Activated T-helper 1 cell treated with anti-CD3 and anti-CD28 coated beads, Interleukin-2, amount 50 U/mL, for 16 hours (primary cell): ENCODE results near the gene WT1.
"Not testable (repeated sequence)": the region's sequence is repeated elsewhere in the genome, so short reads cannot be mapped to it uniquely, and the experiment has no call there.

Source experiments
- DNase-seq, 2 donors: peaks; one replicate each; pipeline ENCODE4 v3.0.0-alpha.2; 2020; ENCODE audit warnings: low read depth in 1 of 2, low spot score in 1 of 2

WT1 gene

GRCh38 chr11:32435511-32435941, at the start of gene WT1:
TSS of gene WT1 (minus strand) at chr11:32435539.
- no peak for DNase-seq

GRCh38 chr11:32479291-32479690, 44.0 kb upstream of the WT1 start:
- no peak for DNase-seq

GRCh38 chr11:32478277-32478731, 43.0 kb upstream of the WT1 start:
- DNase-seq = no peak

- DNase-seq = no peak
These were observed 38.1 kb upstream of the WT1 start for GRCh38 chr11:32473282-32473909.

- DNase-seq = no peak
These were observed 36.9 kb upstream of the WT1 start for GRCh38 chr11:32472226-32472625.

- DNase-seq = not testable (repeated sequence)
These were observed 36.2 kb upstream of the WT1 start for GRCh38 chr11:32471544-32471943.

- DNase-seq = no peak
These were observed 34.5 kb upstream of the WT1 start for GRCh38 chr11:32469791-32470190.

- DNase-seq = no peak
These were observed 31.1 kb upstream of the WT1 start for GRCh38 chr11:32466279-32466915.

GRCh38 chr11:32464078-32464477, 28.7 kb upstream of the WT1 start:
- DNase-seq = no peak

GRCh38 chr11:32462011-32462690, 26.8 kb upstream of the WT1 start:
- no peak for DNase-seq

- no peak for DNase-seq
These were observed 21.5 kb upstream of the WT1 start for GRCh38 chr11:32456864-32457263.

GRCh38 chr11:32454993-32455392, 19.7 kb upstream of the WT1 start:
- no peak for DNase-seq

GRCh38 chr11:32451808-32452207, 16.5 kb upstream of the WT1 start:
- DNase-seq = no peak

- DNase-seq = no peak
These were observed 15.0 kb upstream of the WT1 start for GRCh38 chr11:32450372-32450771.

GRCh38 chr11:32448232-32448631, 12.9 kb upstream of the WT1 start:
- no peak for DNase-seq

- DNase-seq = no peak
These were observed 11.9 kb upstream of the WT1 start for GRCh38 chr11:32447252-32447651.

GRCh38 chr11:32446227-32446626, 10.9 kb upstream of the WT1 start:
- no peak for DNase-seq

- DNase-seq = no peak
These were observed 8.8 kb upstream of the WT1 start for GRCh38 chr11:32444186-32444585.

GRCh38 chr11:32440916-32441315, 5.6 kb upstream of the WT1 start:
- DNase-seq = no peak

- no peak for DNase-seq
These were observed 5.1 kb upstream of the WT1 start for GRCh38 chr11:32440312-32440908.

- no peak for DNase-seq
These were observed 4.3 kb upstream of the WT1 start for GRCh38 chr11:32439501-32440210.
